ENCODE data around the gene OAF.

DNA sequence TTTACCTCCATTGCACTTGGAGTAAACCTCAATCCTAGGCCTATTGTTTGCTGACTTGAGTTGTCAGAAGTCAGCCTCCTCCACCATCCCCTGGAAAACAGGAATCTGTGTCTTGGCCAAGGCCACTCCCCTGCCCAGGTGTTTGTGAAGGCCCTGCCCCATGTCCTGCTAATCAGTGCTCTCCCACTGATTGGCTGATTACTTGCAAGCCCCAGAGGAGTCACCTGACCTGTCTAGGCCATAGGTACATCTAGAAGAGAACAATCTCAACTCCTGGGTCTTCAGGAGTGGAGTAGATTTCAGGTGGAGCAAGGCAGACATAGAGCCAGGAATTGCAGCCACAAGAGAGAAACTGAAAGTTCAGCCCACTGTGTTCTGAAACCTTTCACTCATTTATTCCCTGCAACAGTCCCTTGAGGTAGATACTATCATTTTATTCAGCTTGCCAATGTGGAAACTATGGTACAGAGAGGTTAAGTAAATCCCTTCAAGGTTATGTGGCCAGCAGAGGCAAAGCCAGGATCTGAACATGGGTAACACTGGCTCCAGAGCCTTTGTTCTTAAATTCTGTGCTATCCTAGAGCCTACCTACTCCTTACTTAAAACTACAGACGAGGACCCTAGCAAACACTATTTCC is 10.4 kb downstream of the OAF start:
- TF ChIP-seq EZH2 (IDR thresholded peaks at IDR 0.05; ENCODE audit: insufficient read depth, low read length): no peak
- TF ChIP-seq, protein P1, sequence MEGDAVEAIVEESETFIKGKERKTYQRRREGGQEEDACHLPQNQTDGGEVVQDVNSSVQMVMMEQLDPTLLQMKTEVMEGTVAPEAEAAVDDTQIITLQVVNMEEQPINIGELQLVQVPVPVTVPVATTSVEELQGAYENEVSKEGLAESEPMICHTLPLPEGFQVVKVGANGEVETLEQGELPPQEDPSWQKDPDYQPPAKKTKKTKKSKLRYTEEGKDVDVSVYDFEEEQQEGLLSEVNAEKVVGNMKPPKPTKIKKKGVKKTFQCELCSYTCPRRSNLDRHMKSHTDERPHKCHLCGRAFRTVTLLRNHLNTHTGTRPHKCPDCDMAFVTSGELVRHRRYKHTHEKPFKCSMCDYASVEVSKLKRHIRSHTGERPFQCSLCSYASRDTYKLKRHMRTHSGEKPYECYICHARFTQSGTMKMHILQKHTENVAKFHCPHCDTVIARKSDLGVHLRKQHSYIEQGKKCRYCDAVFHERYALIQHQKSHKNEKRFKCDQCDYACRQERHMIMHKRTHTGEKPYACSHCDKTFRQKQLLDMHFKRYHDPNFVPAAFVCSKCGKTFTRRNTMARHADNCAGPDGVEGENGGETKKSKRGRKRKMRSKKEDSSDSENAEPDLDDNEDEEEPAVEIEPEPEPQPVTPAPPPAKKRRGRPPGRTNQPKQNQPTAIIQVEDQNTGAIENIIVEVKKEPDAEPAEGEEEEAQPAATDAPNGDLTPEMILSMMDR (IDR thresholded peaks at IDR 0.05; ENCODE audit: insufficient read depth, low read depth, low read length): no peak

Measured in astrocyte (in vitro differentiated cells and primary cell).